NCI-H2107 treated with DMSO at 0.1 percent for 48 hours (cell line): ENCODE measurements around the gene SLC38A9.

Source experiments
- DNase-seq: peaks from one replicate; lab custom pipeline; 2025; ENCODE audit not compliant: unreplicated experiment; lab: John Stamatoyannopoulos, UW

SLC38A9 gene

DNA sequence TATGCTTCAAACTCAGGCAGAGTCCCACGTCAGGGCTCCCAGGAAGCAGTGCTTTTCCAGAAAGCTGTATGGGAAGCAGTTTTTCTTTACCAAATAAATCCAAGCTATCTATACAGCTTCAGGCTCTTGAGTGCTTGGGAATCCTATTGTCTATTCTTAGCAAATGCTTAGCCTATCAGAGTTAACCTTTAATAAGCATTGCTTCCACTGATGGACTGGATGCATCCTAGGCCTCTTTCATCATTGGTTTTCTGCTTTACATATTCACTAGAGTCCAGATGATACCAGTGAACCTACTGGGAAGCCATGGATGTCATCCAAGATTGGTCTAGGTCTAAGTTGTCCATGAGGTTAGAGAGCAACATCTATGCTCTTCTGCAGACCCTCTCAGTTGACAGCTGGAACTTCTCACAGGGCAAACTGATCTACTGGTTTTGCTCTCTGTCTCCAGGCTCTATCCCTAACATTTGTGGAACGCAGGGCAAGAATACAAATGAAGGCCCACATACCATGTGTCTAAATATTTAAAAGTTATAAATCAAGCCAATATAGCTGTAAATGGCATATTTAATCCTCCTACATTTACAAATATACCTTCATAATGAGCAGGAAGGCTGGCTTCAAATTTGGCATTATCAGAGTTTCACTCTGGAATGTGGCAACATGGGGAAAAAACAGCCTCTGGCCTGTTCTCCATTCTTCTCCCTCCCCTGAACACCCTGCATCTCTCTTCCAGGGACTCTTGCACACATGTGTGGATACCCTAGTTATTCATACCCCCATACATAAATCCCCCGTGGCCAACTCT is 127.5 kb downstream of the SLC38A9 start:
- no peak for DNase-seq

DNA sequence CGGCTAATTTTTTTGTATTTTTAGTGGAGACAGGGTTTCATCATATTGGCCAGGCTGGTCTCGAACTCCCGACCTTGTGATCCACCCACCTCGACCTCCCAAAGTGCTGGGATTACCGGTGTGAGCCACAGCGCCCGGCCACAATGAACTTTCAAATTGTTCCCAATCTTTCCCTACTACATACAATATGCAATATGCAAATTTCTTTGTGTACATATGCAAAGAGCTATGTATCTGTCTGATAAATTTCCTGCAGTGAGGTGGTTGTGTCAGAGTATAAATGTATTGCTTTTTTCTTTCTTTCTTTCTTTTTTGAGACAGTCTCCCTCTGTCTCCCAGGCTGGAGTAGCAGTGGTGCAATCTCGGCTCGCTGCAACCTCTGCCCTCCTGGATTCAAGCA is 128.5 kb downstream of the SLC38A9 start:
- no peak for DNase-seq

DNA sequence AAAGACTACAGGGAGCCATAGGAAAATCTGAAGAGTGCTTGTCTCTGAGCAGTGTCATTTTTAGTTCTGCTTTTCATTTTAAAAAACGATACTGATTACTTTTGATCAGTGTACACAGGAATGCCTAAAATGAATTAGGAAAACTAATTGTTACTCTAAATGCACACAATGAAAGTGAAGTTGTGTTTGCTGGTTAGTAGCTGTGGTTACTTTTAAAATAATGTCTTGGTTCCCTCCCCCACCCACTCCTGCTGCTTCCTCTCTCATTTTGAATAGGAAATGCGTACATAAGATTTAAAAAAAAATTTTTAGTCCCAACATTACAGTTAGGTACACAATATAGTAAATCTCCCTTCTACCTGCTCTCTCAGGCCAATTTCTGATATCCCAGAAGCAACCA is 129.9 kb downstream of the SLC38A9 start:
- DNase-seq, result no peak

DNA sequence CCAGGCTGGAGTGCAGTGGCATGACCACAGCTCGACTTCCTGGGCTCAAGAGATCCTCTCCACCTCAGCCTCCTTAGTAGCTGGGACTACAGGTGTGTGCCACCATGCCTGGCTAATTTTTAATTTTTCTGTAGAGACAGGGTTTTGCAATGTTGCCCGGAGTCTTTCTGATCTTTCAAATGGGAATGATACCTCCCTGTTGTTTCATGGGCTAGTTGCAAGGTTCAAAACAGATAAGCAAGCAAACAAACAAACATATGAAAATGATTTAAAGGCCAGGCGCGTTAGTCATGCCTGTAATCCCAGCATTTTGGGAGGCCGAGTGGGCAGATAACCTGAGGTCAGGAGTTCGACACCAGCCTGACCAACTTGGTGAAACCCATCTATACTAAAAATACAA is 132.1 kb downstream of the SLC38A9 start:
- no peak for DNase-seq

DNA sequence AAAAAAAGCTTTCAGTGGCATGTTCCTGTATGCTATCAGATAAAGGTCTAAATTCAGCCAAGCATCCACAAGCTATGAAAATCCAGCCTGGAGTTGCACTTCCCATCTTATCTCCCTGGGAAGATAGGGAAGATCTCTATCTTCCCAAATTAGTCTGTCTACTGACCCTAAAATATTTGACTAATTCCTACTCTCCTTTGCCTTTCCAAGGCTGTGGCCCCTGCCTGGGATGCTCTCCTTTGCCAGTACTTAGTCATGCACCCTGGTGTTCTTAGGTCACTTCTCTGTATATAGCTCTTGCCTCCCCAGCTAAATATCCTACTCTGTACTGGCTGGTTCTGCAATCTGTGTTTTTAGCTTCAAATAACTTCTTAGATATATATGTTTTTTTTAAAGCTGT is 133.4 kb downstream of the SLC38A9 start:
- no peak for DNase-seq

DNA sequence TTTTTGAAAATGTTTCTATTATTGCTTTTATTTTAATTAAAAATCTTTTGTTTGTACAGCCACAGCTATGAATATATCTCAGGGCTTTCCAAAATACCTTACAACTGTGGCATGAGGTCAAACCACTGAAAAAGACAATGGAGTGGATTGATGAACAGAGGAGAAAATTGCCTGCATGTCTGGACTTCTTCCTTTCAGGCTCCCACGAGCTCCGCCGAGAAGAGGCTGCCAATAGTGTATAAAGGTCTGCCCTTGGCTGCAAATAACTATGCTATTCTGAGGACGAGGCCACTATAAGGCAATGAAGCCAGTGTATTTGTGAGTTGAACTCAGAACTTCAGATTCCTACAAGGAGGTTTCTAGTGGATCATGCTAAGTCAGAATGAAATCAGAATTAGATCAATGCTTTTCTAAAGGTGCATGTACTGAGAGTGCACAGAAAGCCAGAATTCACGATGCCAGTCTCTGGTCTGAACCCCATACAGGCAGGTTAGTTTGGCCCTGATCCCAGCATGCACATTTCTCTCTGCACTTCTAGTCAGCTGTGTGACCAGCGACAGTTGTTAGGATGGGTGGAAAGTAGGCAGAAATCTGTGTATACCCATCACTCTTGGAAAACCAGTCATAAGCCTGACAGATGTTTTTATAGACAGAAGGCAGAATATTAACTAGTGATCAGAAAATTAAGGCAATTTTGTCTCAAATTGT is 134.6 kb downstream of the SLC38A9 start:
- DNase-seq, result no peak

DNA sequence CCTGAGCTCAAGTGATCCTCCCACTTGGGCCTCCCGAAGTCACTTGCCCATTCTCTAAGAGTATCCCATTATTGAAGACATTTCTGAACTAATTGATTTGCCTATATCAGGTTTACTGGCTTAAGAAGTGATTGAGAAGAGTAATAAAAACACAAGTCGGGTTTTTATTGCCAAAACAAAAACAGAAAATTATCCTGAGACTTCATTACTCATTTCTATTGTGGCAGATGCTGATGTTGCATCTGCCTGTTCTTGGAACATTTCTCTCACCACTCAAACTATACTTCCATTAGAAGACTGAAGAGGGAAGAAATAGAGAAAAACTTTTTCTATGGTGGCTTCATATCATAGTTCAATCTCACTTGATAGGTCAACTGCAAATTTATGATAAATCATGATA is 135.5 kb downstream of the SLC38A9 start:
- DNase-seq, result no peak
